Right cardiac atrium (tissue), 5 donors: ENCODE measurements around the gene SMOC2. TPM values are rescaled to one million over a fixed set of nuclear protein-coding genes. Genes with fewer than 3 reads are reported as not detected.

ENCODE experiments used
- ATAC-seq, 2 donors: fragments of 200-7000 bp; cut with Tn5 transposase; one replicate each; pipeline versions ENCODE4 v1.8.0 to v1.9.1; 2020; ENCODE audit warnings: moderate library complexity in 2 of 2, mild to moderate bottlenecking in 1 of 2
- DNase-seq, 3 donors: peaks; one replicate each; pipeline ENCODE4 v3.0.0-alpha.2; 2020
- H3K27ac ChIP-seq: one replicate; pipeline ENCODE4 v1.5.1; 2013; ENCODE audit warnings: mild to moderate bottlenecking, low read length, control low read depth, moderate library complexity
- H3K27me3 ChIP-seq: one replicate; pipeline ENCODE4 v1.6.1; 2013; ENCODE audit not compliant: control insufficient read depth, insufficient read depth
- H3K4me1 ChIP-seq: one replicate; pipeline ENCODE4 v1.6.1; 2013; ENCODE audit warnings: low read length; ENCODE audit not compliant: control insufficient read depth, insufficient read depth
- H3K4me3 ChIP-seq: one replicate; pipeline ENCODE4 v1.5.1; 2013; ENCODE audit warnings: low read length, control low read depth
- H3K9me3 ChIP-seq: one replicate; pipeline ENCODE4 v1.6.1; 2013; ENCODE audit warnings: low read length; ENCODE audit not compliant: control insufficient read depth
- WGBS: extraction: QIAGEN DNeasy Blood & Tissue Kit; methylation state at CpG from one replicate; pipeline ENCODE4 v1.1.7; 2013; 5-methylcytosine and 5-hydroxymethylcytosine counted together
- intact Hi-C, 4 donors: fragments of 100-400 bp; cut with DNase I; formaldehyde crosslinking; loops; one replicate each; pipeline versions ENCODE4 v1.11.0 to v1.14.0; 2022 to 2023
- polyA plus RNA-seq: library from polyadenylated mRNA; stranded (reverse); fragments of 200-250 nt; gene quantifications from one replicate; pipeline ENCODE4 v1.2.3, GENCODE V29; 2013
- total RNA-seq, 4 donors: library from RNA; stranded (reverse); fragmentation: NEBNext Ultra II Directional; extraction: Animal tissue kit (Norgen Biotek cat#: 25700); gene quantifications; one replicate each; pipeline ENCODE4 v1.2.1, GENCODE V29; 2021
- donor health status: healthy with polysubstance abuse.
- donor health status: DM: no; HTN: yes; CAD: no.
- donor health status: DM: no; HTN: no; CAD: no.
- donor health status: DM: no; HTN: yes; CAD: no; lungs with severe emphysema.
- donor health status: DM: yes; HTN: yes; CAD: no.

Gene SMOC2
- total and polyA plus RNA-seq, 5 donors, result 6.0 to 16.7 (median 10.9) TPM

- DNase-seq (no peak), ATAC-seq (no peak)
- Histone ChIP-seq H3K9me3 (no peaks in the 10 kb centered on the region), H3K27ac (no peak overlapping the region), H3K4me1 (no peaks in the 10 kb centered on the region), H3K27me3 (no peaks in the 10 kb centered on the region), H3K4me3 (no peak overlapping the region)
- 73% methylated on average over 5 of the region's 5 CpGs for WGBS
- intact Hi-C loops, result no loop called here
Measured at GRCh38 chr6:168506460-168506859, 65.5 kb downstream of the SMOC2 start.

GRCh38 chr6:168507297-168507696 is 66.3 kb downstream of the SMOC2 start:
- H3K27ac ChIP-seq, result no peak overlapping the region
- no peaks in the 10 kb centered on the region for H3K27me3 ChIP-seq
- ATAC-seq, result no peak
- intact Hi-C loops, result no loop called here
- DNase-seq, result no peak
- no peaks in the 10 kb centered on the region for H3K4me1 ChIP-seq
- H3K9me3 ChIP-seq, result no peaks in the 10 kb centered on the region
- 65% methylated on average over 12 of the region's 12 CpGs for WGBS
- H3K4me3 ChIP-seq, result no peak overlapping the region

GRCh38 chr6:168507730-168508129 is 66.7 kb downstream of the SMOC2 start:
- Histone ChIP-seq H3K4me3 (no peak overlapping the region), H3K4me1 (no peaks in the 10 kb centered on the region), H3K9me3 (no peaks in the 10 kb centered on the region), H3K27ac (no peak overlapping the region), H3K27me3 (no peaks in the 10 kb centered on the region)
- ATAC-seq (no peak), DNase-seq (no peak)
- intact Hi-C loops, result no loop called here
- WGBS, result 92% methylated on average over 8 of the region's 8 CpGs

GRCh38 chr6:168508903-168509302 is 67.9 kb downstream of the SMOC2 start:
- H3K9me3 ChIP-seq, result no peaks in the 10 kb centered on the region
- WGBS, result 81% methylated on average over 12 of the region's 12 CpGs
- DNase-seq, result no peak
- no peak overlapping the region for H3K4me3 ChIP-seq
- H3K27me3 ChIP-seq, result no peaks in the 10 kb centered on the region
- no peaks in the 10 kb centered on the region for H3K4me1 ChIP-seq
- intact Hi-C loops, result no loop called here
- H3K27ac ChIP-seq, result no peak overlapping the region
- ATAC-seq, result no peak

GRCh38 chr6:168513766-168514165 is 72.8 kb downstream of the SMOC2 start:
- intact Hi-C loops, result no loop called here
- H3K4me3 ChIP-seq, result no peak overlapping the region
- H3K27ac ChIP-seq, result no peak overlapping the region
- H3K9me3 ChIP-seq, result no peaks in the 10 kb centered on the region
- no peaks in the 10 kb centered on the region for H3K4me1 ChIP-seq
- DNase-seq (no peak), ATAC-seq (peak in 1 of 2 donors; percentile 24)
- H3K27me3 ChIP-seq, result no peaks in the 10 kb centered on the region
- WGBS, result 70% methylated on average over 8 of the region's 8 CpGs

GRCh38 chr6:168514216-168514615 is 73.2 kb downstream of the SMOC2 start:
- Histone ChIP-seq H3K4me3 (no peak overlapping the region), H3K27ac (no peak overlapping the region), H3K4me1 (no peaks in the 10 kb centered on the region), H3K9me3 (no peaks in the 10 kb centered on the region), H3K27me3 (no peaks in the 10 kb centered on the region)
- intact Hi-C loops, result no loop called here
- 39% methylated on average over 10 of the region's 10 CpGs for WGBS
- peak; percentile 57 to 82 (median 79) for DNase-seq
- peak; percentile 52 to 67 for ATAC-seq

- WGBS, result 69% methylated on average over 16 of the region's 16 CpGs
- no peak for ATAC-seq
- H3K4me3 ChIP-seq, result no peak overlapping the region
- no peak for DNase-seq
- H3K9me3 ChIP-seq, result no peaks in the 10 kb centered on the region
- no peaks in the 10 kb centered on the region for H3K4me1 ChIP-seq
- intact Hi-C loops, result no loop called here
- no peaks in the 10 kb centered on the region for H3K27me3 ChIP-seq
- H3K27ac ChIP-seq, result no peak overlapping the region
Measured at GRCh38 chr6:168515376-168515775, 74.4 kb downstream of the SMOC2 start.

- Histone ChIP-seq H3K4me1 (no peaks in the 10 kb centered on the region), H3K27me3 (no peaks in the 10 kb centered on the region), H3K4me3 (no peak overlapping the region), H3K27ac (no peak overlapping the region), H3K9me3 (no peaks in the 10 kb centered on the region)
- intact Hi-C loops, result no loop called here
- DNase-seq (no peak), ATAC-seq (no peak)
- WGBS, result 89% methylated on average over 37 of the region's 37 CpGs
Measured at GRCh38 chr6:168516944-168517741, 76.2 kb downstream of the SMOC2 start.

- no peak overlapping the region for H3K4me3 ChIP-seq
- WGBS, result 85% methylated on average over 39 of the region's 39 CpGs
- H3K27ac ChIP-seq, result no peak overlapping the region
- H3K9me3 ChIP-seq, result no peaks in the 10 kb centered on the region
- no peaks in the 10 kb centered on the region for H3K4me1 ChIP-seq
- ATAC-seq, result no peak
- no peaks in the 10 kb centered on the region for H3K27me3 ChIP-seq
- no peak for DNase-seq
- intact Hi-C loops, result no loop called here
Measured at GRCh38 chr6:168517742-168518347, 76.9 kb downstream of the SMOC2 start.

- Histone ChIP-seq H3K27ac (no peak overlapping the region), H3K4me1 (no peaks in the 10 kb centered on the region), H3K9me3 (no peaks in the 10 kb centered on the region), H3K4me3 (no peak overlapping the region), H3K27me3 (no peaks in the 10 kb centered on the region)
- ATAC-seq, result no peak
- 89% methylated on average over 4 of the region's 4 CpGs for WGBS
- intact Hi-C loops, result no loop called here
- DNase-seq, result no peak
Measured at GRCh38 chr6:168518348-168518745, 77.4 kb downstream of the SMOC2 start.

GRCh38 chr6:168518867-168519266 is 77.9 kb downstream of the SMOC2 start:
- intact Hi-C loops, result no loop called here
- no peak for ATAC-seq

More at GRCh38 chr6:168518867-168519266, 77.9 kb downstream of the SMOC2 start:
- DNase-seq, result no peak
- Histone ChIP-seq H3K27me3 (no peaks in the 10 kb centered on the region), H3K9me3 (no peaks in the 10 kb centered on the region), H3K4me3 (no peak overlapping the region), H3K4me1 (no peaks in the 10 kb centered on the region), H3K27ac (no peak overlapping the region)
- 80% methylated on average over 21 of the region's 21 CpGs for whole genome bisulfite sequencing
